GM21529 (cell line): ENCODE data around the gene C9orf85.
A peak's percentile ranks its signal among the peaks of the same experiment; 100 is the strongest.
"Not testable (repeated sequence)": the region's sequence is repeated elsewhere in the genome, so short reads cannot be mapped to it uniquely, and the experiment has no call there.

Experiments
- ATAC-seq: cut with Tn5 transposase; IDR thresholded peaks from one replicate; pipeline ENCODE4 v1.9.1; 2021; ENCODE audit not compliant: unreplicated experiment

Gene C9orf85

DNA sequence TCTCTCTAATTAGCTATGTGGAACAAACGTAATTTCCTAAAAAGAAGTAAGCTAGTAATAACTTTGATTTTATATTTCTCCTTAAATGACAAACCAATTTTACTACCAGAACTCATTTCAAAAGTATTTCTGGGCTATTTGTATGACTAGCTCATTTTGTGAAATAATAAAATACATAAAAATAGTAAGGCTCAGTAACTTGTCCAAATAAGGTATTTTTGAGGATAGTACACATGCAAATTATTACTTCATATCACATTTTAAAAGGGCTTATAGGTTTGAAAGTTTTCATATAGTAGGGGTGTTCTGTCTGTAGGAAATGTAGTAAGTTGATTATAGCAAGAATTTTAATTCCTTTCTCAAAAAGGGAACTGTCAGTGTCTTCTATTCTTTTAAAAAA, 26.5 kb downstream of the C9orf85 start:
- ATAC-seq = no peak

DNA sequence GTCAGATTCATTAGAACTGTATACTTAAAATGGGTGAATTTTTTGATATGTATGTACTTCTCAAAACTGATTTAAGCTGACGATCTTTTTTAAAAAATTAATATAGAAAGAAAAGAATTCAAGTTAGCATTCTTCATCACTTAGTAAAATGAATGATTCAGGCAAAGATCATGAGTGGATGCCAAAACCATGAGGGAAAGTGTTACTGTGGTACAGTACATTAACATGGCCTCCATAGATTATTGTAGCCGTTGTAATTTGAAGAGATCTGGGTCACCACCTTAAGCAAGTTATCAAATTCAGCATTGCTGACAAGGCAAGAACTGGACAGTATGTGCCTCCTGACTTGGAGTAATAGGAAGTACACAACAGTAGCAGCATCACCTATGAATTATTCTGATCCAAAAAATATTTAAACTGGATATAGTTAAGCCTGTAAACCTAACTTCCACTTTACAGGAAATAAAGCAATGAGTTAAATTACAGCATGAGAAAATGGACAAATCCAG, 29.7 kb downstream of the C9orf85 start:
- ATAC-seq = no peak

DNA sequence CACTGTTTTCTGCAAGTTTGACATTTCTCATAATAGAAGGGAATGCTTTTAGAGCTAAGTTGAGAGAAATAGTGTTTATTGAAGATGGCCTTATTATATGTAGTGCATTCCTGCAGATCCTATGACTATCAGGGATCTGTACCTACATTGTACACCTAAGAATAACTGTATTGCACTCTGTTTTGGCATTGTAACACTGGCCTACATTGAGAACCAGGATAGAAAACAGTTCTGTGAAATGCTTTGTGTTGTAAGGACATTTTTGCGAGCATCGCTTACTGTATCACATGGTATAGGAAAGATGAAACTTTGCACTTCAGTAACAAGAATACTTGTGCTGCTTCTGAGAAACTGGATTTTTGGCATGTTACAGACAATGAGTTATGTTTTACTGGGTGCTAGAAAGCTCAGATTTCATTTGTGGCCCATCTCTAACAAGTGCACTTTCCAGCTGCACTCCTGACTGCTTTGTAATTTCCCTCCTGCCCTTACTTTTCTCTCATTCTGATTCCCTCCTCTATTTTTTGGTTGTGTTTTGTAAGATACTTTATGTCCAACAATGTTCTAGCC, 30.6 kb downstream of the C9orf85 start:
- no peak for ATAC-seq

DNA sequence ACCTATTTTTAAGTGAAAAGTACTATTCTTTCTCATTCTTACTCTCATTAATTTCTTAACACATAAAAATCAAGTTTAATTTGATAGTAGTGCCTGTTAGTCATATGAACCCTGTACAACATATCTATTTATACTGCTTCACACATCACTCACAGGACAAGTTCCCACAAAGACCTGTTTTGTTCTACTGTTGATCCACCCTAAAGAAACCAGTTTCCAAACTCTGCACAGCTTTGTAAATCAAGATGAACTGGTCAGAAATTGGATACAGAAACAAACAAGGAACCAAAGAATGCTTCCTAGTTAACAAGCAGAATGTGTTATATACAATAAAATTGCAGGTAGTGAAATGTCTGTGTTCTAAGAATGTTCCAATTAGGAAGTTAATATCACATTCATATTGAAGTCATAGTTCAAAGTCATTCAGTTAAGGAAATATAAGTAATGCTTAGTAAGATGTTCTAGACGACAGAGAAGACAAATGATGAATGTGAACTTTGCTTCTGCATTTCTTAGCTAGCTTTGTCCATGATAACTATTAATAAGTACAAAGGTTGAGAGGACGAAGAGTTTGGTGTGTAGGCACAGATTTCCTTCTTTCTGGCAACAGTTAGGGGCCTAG, 33.4 kb downstream of the C9orf85 start:
- no peak for ATAC-seq

DNA sequence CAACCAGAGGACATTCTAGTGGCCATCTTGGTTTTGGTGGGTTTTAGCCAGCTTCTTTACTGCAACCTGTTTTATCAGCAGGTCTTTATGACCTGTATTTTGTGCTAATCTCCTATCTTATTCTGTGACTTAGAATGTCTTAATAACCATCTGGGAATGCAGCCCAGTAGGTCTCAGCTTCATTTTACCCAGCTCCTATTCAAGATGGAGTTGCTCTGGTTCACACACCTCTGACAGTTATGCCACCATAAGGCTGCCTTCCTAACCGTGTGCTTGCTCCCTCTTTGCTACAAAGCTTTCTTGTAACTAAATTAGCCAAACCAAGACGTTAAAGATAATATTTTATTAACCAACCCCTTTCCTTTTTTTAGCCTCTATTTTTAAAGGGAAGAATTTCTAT, 43.2 kb downstream of the C9orf85 start:
- not testable (repeated sequence) for ATAC-seq

DNA sequence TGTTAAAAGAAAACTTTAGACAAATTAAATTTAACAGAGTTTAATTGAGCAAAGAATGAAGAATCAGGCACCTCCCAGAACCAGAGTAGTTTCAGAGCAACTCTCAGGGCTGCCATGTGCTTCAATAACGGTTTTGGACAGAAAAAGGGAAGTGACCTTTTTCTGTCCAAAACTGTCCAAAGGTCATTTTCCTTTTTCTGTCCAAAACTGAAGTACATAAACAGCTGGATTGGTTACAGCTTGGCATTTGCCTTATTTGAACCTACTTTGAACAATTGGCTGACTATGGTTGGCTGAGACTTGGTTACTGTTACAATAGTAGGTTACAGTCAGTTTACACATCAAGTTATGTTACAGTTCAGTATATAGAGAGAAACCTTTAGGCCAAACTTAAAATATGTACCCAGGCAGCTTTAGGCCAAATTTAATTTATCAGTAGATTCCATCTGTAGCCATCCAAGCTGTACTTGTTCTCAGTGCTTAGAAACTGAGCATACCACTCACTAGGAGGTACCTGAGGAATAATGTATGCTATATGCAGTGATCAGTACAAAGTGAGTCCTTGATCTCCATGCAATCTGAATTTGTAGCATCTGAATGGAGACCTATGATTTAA, 44.0 kb downstream of the C9orf85 start:
- ATAC-seq = peak; percentile 79

DNA sequence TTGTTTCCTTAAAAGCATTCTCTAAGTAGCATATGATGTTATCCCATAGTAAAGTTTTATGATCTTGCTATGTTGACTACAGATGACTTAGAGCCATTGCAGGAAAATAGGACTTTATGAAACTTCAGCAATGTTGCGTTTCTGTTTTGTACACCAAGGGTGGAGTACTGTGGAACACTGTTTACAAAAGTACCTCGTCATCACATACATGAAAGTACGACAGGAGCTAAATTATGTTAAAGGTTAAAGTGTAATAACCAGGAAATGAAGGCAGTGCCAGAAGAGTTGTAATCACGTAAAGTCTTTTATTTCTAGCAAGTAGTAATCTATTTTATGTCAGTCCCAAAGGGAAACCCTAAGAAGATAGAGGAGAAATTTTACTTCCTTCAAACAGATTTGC, 50.9 kb downstream of the C9orf85 start:
- ATAC-seq = no peak

DNA sequence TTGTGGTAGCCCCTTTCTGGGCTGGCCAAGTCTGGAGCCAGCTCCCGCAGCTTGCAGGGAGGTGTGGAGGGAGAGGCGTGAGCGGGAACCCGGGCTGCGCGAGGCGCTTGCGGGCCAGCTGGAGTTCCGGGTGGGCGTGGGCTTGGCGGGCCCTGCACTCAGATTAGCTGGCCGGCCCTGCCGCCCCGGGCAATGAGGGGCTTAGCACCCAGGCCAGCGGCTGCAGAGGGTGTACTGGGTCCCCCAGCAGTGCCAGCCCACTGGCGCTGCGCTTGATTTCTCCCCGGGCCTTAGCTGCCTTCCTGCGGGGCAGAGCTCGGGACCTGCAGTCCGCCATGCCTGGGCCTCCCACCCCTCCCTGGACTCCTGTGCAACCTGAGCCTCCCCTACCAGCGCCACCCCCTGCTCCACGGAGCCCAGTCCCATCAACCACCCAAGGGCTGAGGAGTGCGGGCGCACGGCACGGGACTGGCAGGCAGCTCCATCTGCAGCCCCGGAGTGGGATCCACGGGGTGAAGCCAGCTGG, 52.1 kb downstream of the C9orf85 start:
- not testable (repeated sequence) for ATAC-seq

DNA sequence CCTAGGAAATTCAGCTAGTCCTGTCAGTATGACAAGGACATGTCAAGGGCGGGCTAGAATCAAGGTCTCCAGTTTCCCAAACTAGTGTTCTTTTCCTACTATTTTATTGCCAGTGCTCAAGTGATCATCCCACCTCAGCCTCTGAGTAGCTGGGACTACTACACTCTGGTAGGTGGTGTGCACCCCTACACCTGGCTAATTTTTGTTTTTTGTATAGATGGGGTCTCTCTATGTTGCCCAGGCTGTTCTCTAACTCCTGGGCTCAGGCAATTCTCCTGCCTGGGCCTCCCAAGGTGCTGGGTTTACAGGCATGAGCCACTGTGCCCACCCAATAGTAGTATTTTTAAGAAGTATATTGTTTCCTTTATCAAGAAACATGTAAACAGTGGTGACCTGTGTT, 54.0 kb downstream of the C9orf85 start:
- ATAC-seq = no peak

DNA sequence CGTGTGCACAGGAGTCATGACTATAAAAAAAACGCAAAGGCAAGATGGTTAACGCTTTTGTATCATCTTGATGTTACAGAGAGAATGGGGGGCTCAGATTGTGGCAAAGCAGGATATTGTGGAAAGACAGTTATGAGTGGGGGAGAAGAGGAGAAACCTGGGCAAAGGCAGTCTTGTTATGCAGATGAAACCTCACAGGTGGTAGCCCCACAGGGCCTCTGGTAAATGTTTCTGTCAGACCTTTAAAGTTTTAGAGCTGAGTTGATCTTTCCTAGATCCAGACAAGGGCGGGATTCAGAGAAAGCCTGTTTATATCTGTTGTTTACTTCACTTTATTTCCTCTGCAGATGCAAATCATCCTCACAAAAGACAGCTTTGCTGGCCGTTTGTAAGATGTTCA, 55.2 kb downstream of the C9orf85 start:
- ATAC-seq = no peak

DNA sequence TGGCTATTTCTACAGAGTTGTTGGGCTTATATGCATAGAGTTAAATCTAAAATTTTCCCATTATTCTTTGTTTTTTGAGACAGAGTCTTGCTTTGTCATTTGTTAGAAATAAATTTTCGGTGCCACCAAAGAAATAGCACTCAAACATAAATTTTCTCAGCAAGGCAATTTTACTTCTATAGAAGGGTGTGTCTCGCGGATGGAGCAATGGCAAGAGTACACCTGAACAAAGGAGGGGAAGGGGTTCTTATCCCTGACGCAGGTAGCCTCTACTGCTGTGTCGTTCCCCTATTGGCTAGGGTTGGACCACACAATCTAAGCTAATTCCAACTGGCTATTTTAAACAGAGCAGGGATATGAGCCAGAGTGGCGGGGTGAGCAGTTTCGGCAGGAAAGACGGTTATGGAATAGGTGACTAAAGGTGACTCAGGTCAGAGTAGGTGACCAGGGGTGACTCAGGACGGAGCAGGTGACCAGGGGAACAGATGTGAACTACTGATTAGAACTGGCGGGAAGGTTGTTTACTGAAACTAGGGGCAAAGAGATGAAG, 57.2 kb downstream of the C9orf85 start:
- ATAC-seq = no peak

DNA sequence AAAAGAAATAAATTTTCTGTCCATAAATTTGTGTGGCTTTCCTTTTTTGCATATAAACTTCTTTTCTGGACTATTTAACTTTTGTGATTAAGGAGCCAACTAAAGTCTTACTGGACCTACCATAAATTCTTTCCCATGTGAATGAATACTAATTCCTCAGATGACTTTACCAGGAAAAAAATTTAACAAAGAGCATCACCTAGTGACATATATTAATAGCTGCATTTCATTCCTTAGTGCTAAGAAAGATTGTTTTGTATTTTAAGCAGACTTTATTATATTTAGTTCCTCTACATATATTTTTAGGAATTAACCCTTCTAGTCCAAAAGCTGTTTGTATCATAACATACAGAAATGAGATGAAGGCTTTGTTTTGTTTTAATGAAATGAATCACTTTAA, 64.4 kb downstream of the C9orf85 start:
- ATAC-seq = no peak

DNA sequence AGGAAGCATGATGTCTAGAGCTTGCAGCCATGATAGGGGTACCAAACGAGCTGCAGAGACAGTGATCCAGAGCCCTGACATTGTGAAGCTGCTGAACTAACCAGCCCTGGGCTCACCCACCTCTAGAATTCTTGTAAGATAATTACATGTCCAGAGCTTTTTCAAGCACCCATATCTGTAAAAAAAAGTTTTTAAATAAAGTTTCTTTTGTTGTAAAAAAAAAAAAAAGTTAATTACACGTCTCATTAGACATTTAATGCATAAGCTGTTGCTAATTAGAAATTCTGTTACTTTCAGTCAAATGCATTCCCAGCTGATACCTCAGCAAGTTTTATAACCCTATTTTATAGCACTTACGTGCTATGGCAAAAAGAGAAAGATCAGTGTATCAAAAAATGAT, 65.6 kb downstream of the C9orf85 start:
- no peak for ATAC-seq

DNA sequence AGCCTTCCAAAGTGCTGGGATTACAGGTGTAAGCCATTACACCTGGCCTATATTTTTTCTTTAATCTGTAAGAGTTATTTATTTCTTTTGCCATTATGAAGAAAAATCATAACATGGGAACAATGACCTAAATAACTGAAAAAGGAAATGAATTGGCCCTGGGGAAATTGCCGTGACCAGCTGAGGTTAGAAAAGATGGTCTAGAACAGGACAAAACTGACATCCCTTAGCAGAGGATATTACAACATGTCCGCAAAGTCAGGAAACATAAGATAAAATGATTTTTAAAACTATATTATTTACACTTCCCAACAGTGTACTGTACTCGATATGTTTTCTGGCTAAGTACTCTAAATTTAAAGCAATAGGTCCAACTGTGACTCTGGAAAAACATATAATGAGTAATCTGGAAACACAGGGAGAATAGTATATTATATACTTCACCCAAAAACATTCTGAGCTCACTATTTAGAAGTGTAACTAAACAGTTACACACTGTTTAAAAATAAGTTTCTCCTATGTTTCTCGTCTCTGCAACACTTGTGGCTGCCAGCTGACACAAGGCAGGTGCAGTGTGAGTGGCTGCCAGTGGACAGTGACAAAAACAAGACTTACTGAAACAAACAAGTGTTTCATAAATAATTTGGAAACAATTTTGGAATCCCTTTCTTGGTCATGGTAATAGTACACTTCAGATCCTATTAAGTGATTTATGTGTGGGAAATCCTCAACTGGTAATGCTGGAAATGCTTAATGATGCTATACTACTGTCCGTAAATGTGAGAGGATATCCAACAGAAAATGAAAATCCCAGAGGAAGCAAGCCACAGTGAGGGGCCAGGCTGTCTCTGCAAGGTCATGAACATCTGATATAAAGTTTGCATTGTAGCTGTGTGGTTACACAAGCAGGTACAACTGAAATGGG, 69.1 kb downstream of the C9orf85 start:
- no peak for ATAC-seq

DNA sequence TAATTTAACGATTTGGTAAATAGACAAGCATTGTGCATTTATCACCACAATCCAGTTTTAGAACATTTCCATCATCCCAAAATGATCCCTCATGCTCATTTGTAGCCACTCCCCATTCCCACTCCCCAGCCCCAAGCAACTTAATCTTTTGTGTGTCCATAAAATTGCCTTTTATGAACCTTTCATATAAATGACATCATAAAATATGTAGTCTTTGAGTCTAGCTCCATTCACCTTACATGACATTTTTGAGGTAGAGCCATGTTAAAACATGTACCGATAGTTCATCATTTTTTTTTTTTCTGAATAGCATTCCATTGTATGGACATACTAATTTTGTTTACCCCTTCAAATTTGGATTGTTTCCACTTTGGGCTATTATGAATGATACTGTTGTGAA, 70.5 kb downstream of the C9orf85 start:
- ATAC-seq = no peak

DNA sequence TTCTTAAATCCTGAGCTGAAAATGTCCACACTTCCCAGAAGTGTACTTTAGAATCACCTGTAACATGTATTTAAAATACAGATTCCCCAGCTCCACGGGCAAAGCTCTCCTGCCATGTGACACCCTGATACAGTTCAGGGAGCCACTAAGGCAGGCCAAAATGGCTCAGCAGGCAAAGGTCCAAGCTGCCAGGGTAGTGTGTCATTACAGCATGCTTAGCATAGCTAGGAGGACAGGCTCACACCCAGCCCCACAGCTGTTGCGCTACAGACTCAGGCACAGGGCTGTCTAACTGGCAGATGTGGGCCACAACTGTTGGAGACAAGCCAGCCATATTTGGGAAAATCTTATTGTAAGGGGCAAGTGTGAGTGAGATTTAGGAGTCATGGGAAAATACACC, 73.0 kb downstream of the C9orf85 start:
- ATAC-seq = no peak

DNA sequence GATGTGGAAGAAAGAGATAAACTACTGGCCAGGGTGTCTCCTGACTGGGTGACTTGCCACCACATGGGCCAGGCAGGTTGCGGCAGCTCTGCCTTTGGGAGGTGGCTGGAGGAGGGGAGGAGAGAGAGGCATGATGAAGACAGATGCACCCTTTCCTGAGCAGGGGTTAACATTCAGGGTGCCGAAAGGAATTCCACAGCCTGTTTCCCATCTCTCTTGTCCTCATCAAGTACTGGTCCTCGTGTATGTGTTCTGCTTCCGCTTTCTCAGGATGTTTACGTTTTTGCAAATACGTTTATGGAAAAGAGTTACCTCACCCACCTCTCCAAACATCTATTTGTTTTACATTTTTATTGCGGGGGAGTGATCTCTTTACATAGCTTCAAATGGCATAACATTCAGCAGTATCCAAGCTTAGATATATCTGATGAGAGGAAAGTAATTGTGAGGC, 73.4 kb downstream of the C9orf85 start:
- ATAC-seq = no peak

DNA sequence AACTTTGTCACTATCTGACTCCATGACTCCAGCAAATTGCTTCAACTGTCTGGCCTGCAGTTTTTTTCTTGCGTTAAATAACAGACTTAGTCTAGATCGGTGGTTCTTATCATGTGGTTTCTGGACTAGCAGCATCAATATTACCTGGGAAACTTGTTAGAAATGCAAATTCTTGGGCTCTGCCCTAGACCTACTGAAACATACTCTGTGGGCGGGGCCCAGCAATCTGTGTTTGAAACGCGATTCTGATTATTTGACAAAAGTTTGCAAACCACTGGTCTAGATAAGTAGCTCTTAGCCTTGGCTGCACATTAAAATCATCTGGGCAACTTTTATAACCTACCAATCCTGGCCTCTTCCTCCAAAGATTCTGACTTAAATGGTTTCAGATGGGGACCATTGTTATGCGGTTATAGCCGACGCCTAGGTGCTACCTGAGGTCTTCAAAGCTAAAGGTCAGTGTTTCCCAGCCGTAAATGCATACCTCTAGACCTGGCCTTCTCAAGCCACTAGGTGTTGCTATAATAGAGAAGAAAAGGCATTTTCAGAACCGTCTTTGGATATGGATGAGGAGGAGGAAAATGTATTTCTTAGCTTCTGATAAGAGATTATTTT, 74.0 kb downstream of the C9orf85 start:
- no peak for ATAC-seq

DNA sequence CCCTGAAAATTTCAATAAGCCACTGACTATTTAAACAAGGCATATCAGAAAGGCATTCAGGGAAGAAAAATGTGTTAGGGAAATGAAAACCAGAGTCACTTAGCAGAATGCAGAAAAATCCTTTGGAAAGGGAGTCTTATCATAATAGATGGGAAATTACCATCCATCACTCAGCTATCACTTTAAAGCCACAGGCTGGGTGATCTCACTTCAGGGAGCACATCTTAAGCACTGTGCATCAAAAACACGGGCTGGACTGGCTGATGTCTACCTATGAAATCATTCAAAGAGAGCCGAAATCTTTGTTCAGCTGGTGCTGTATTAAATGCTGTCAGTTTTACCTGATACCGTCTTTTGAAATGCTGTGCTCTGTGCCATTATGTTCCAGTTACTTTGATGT, 75.5 kb downstream of the C9orf85 start:
- no peak for ATAC-seq
